T-helper 17 cell (primary cell): ENCODE data around the gene FBXW7. TPM values are rescaled to one million over a fixed set of nuclear protein-coding genes. Genes with fewer than 3 reads are reported as not detected.

Source experiments
- ATAC-seq: fragments of 150-1000 bp; cut with Tn5 transposase; 2 replicates; pipeline ENCODE4 v1.10.0; 2021; ENCODE audit warnings: mild to moderate bottlenecking, moderate library complexity
- DNase-seq, 3 donors: peaks; one replicate each; pipeline versions ENCODE4 v3.0.0 to v3.0.0-alpha.2; 2020 to 2021
- H3K9me3 ChIP-seq: one replicate; pipeline ENCODE4 v1.7.0; 2013; ENCODE audit warnings: low read length, mild to moderate bottlenecking; ENCODE audit not compliant: control insufficient read depth, poor library complexity, severe bottlenecking
- H3K27ac Mint-ChIP-seq: one replicate; pipeline ENCODE4 v1.8.0; 2022; ENCODE audit warnings: mild to moderate bottlenecking, moderate library complexity, mixed read lengths
- H3K27me3 Mint-ChIP-seq: one replicate; pipeline ENCODE4 v1.8.0; 2022; ENCODE audit warnings: mixed read lengths
- H3K36me3 Mint-ChIP-seq: one replicate; pipeline ENCODE4 v1.8.0; 2022; ENCODE audit warnings: low read depth, mixed read lengths
- H3K4me1 Mint-ChIP-seq: one replicate; pipeline ENCODE4 v1.8.0; 2022; ENCODE audit warnings: mild to moderate bottlenecking, mixed read lengths
- H3K4me3 Mint-ChIP-seq: one replicate; pipeline ENCODE4 v1.8.0; 2022; ENCODE audit warnings: mild to moderate bottlenecking, moderate library complexity, mixed read lengths
- total RNA-seq, 4 donors: library from RNA in 2 of 4; stranded (reverse) in 2 of 4; gene quantifications; one replicate each; pipeline ENCODE4 v1.2.3 and lab custom pipeline; 2022 to 2026

The FBXW7 gene
- total RNA-seq, 2 donors from 2014 or later, result 102 to 125 TPM

- H3K27ac Mint-ChIP-seq, result peak overlapping the region; percentile 61
- no peak for ATAC-seq
- no peaks in the 10 kb centered on the region for H3K27me3 Mint-ChIP-seq
- no peak for DNase-seq
- no peaks in the 10 kb centered on the region for H3K9me3 ChIP-seq
- peaks cover 9% of the 10 kb centered on the region for H3K4me1 Mint-ChIP-seq
- H3K36me3 Mint-ChIP-seq, result peaks cover 2% of the 10 kb centered on the region
- H3K4me3 Mint-ChIP-seq, result no peak overlapping the region
Observed at GRCh38 chr4:152357206-152357605, 178.7 kb downstream of the FBXW7 start.

- H3K9me3 ChIP-seq, result no peaks in the 10 kb centered on the region
- H3K27me3 Mint-ChIP-seq, result no peaks in the 10 kb centered on the region
- H3K27ac Mint-ChIP-seq, result no peak overlapping the region
- DNase-seq, result no peak
- peaks cover 10% of the 10 kb centered on the region for H3K4me1 Mint-ChIP-seq
- no peak overlapping the region for H3K4me3 Mint-ChIP-seq
- H3K36me3 Mint-ChIP-seq, result peaks cover 2% of the 10 kb centered on the region
- ATAC-seq, result no peak
Observed at GRCh38 chr4:152356428-152357034, 179.4 kb downstream of the FBXW7 start.

- H3K4me3 Mint-ChIP-seq, result peak overlapping the region; percentile 45
- no peaks in the 10 kb centered on the region for H3K27me3 Mint-ChIP-seq
- peak overlapping the region; percentile 51 for H3K27ac Mint-ChIP-seq
- no peak for ATAC-seq
- peaks cover 2% of the 10 kb centered on the region for H3K36me3 Mint-ChIP-seq
- H3K4me1 Mint-ChIP-seq, result peaks cover 10% of the 10 kb centered on the region
- no peaks in the 10 kb centered on the region for H3K9me3 ChIP-seq
- no peak for DNase-seq
Observed at GRCh38 chr4:152352622-152353116, 183.2 kb downstream of the FBXW7 start.

- Mint-ChIP-seq H3K27ac (peak overlapping the region; percentile 51), H3K4me1 (peaks cover 10% of the 10 kb centered on the region), H3K27me3 (no peaks in the 10 kb centered on the region), H3K4me3 (peak overlapping the region; percentile 45), H3K36me3 (peaks cover 2% of the 10 kb centered on the region)
- DNase-seq (no peak), ATAC-seq (no peak)
- H3K9me3 ChIP-seq, result no peaks in the 10 kb centered on the region
Observed at GRCh38 chr4:152352215-152352614, 183.7 kb downstream of the FBXW7 start.

GRCh38 chr4:152351080-152351479, 184.8 kb downstream of the FBXW7 start:
- H3K27me3 Mint-ChIP-seq, result no peaks in the 10 kb centered on the region
- H3K27ac Mint-ChIP-seq, result no peak overlapping the region
- no peaks in the 10 kb centered on the region for H3K9me3 ChIP-seq
- no peak for ATAC-seq
- peaks cover 9% of the 10 kb centered on the region for H3K36me3 Mint-ChIP-seq
- peaks cover 13% of the 10 kb centered on the region for H3K4me1 Mint-ChIP-seq
- no peak for DNase-seq
- H3K4me3 Mint-ChIP-seq, result no peak overlapping the region

GRCh38 chr4:152348670-152349069, 187.2 kb downstream of the FBXW7 start:
- Mint-ChIP-seq H3K4me1 (peaks cover 10% of the 10 kb centered on the region), H3K4me3 (no peak overlapping the region), H3K27me3 (no peaks in the 10 kb centered on the region), H3K36me3 (peaks cover 9% of the 10 kb centered on the region), H3K27ac (no peak overlapping the region)
- H3K9me3 ChIP-seq, result no peaks in the 10 kb centered on the region
- DNase-seq, result no peak
- ATAC-seq, result no peak

GRCh38 chr4:152346979-152347378, 188.9 kb downstream of the FBXW7 start:
- Mint-ChIP-seq H3K27me3 (no peaks in the 10 kb centered on the region), H3K4me3 (no peak overlapping the region), H3K27ac (no peak overlapping the region), H3K4me1 (peaks cover 4% of the 10 kb centered on the region), H3K36me3 (peaks cover 7% of the 10 kb centered on the region)
- H3K9me3 ChIP-seq, result no peaks in the 10 kb centered on the region
- DNase-seq (no peak), ATAC-seq (no peak)

- H3K9me3 ChIP-seq, result no peaks in the 10 kb centered on the region
- Mint-ChIP-seq H3K36me3 (peaks cover 7% of the 10 kb centered on the region), H3K27me3 (no peaks in the 10 kb centered on the region), H3K4me1 (peaks cover 4% of the 10 kb centered on the region), H3K27ac (no peak overlapping the region), H3K4me3 (no peak overlapping the region)
- DNase-seq (no peak), ATAC-seq (no peak)
Observed at GRCh38 chr4:152346526-152346925, 189.4 kb downstream of the FBXW7 start.

- no peak overlapping the region for H3K4me3 Mint-ChIP-seq
- no peak overlapping the region for H3K27ac Mint-ChIP-seq
- H3K4me1 Mint-ChIP-seq, result peaks cover 8% of the 10 kb centered on the region
- H3K36me3 Mint-ChIP-seq, result peaks cover 10% of the 10 kb centered on the region
- no peaks in the 10 kb centered on the region for H3K9me3 ChIP-seq
- DNase-seq (no peak), ATAC-seq (no peak)
- no peaks in the 10 kb centered on the region for H3K27me3 Mint-ChIP-seq
Observed at GRCh38 chr4:152344001-152344400, 191.9 kb downstream of the FBXW7 start.

GRCh38 chr4:152342293-152342692, 193.6 kb downstream of the FBXW7 start:
- DNase-seq (no peak), ATAC-seq (no peak)
- Mint-ChIP-seq H3K36me3 (peaks cover 10% of the 10 kb centered on the region), H3K4me1 (peaks cover 8% of the 10 kb centered on the region), H3K27me3 (no peaks in the 10 kb centered on the region), H3K4me3 (no peak overlapping the region), H3K27ac (no peak overlapping the region)
- no peaks in the 10 kb centered on the region for H3K9me3 ChIP-seq

- DNase-seq, result no peak
- ATAC-seq, result no peak
- Mint-ChIP-seq H3K4me1 (peaks cover 5% of the 10 kb centered on the region), H3K27ac (no peak overlapping the region), H3K4me3 (no peak overlapping the region), H3K36me3 (peaks cover 3% of the 10 kb centered on the region), H3K27me3 (no peaks in the 10 kb centered on the region)
- H3K9me3 ChIP-seq, result no peaks in the 10 kb centered on the region
Observed at GRCh38 chr4:152340818-152341217, 195.1 kb downstream of the FBXW7 start.

GRCh38 chr4:152339576-152339975, 196.3 kb downstream of the FBXW7 start:
- Mint-ChIP-seq H3K27me3 (no peaks in the 10 kb centered on the region), H3K36me3 (peaks cover 3% of the 10 kb centered on the region), H3K4me1 (peaks cover 5% of the 10 kb centered on the region), H3K27ac (no peak overlapping the region), H3K4me3 (no peak overlapping the region)
- no peak for ATAC-seq
- no peaks in the 10 kb centered on the region for H3K9me3 ChIP-seq
- DNase-seq, result no peak

GRCh38 chr4:152334931-152335330, 201.0 kb downstream of the FBXW7 start:
- Mint-ChIP-seq H3K27me3 (no peaks in the 10 kb centered on the region), H3K36me3 (peaks cover 2% of the 10 kb centered on the region), H3K4me1 (peaks cover 2% of the 10 kb centered on the region), H3K4me3 (no peak overlapping the region), H3K27ac (no peak overlapping the region)
- no peaks in the 10 kb centered on the region for H3K9me3 ChIP-seq
- ATAC-seq (no peak), DNase-seq (no peak)

- ATAC-seq, result no peak
- no peak overlapping the region for H3K27ac Mint-ChIP-seq
- peaks cover 5% of the 10 kb centered on the region for H3K36me3 Mint-ChIP-seq
Observed at GRCh38 chr4:152331042-152331441, 204.8 kb downstream of the FBXW7 start.

More at GRCh38 chr4:152331042-152331441, 204.8 kb downstream of the FBXW7 start:
- DNase-seq, result no peak
- Mint-ChIP-seq H3K4me1 (peaks cover 14% of the 10 kb centered on the region), H3K4me3 (no peak overlapping the region), H3K27me3 (no peaks in the 10 kb centered on the region)
- H3K9me3 ChIP-seq, result no peaks in the 10 kb centered on the region
